Loucy (cell line): ENCODE data around the gene UTF1.

Source experiments
- H2AFZ ChIP-seq: fragments of 200-600 bp; sonication (generic); 2 replicates; pipeline ENCODE4 v1.6.0; 2016; ENCODE audit warnings: antibody characterized with exemption, mild to moderate bottlenecking, low read length, moderate library complexity
- H3F3A ChIP-seq: fragments of 200-600 bp; 2 replicates; pipeline ENCODE4 v1.6.0; 2016; ENCODE audit warnings: antibody characterized with exemption, low read depth, mild to moderate bottlenecking
- H3K27me3 ChIP-seq: fragments of 200-600 bp; sonication (generic); 2 replicates; pipeline ENCODE4 v1.6.1; 2014; ENCODE audit warnings: low read length, mild to moderate bottlenecking; ENCODE audit not compliant: insufficient read depth, poor library complexity, severe bottlenecking
- H3K36me3 ChIP-seq: fragments of 200-600 bp; sonication (generic); 2 replicates; pipeline ENCODE4 v1.6.1; 2016; ENCODE audit warnings: low read length; ENCODE audit not compliant: insufficient read depth
- H3K4me1 ChIP-seq: fragments of 200-600 bp; sonication (generic); 2 replicates; pipeline ENCODE4 v1.5.1; 2014; ENCODE audit warnings: low read length, mild to moderate bottlenecking; ENCODE audit not compliant: insufficient read depth, poor library complexity, severe bottlenecking
- H3K4me2 ChIP-seq: fragments of 200-600 bp; sonication (generic); 2 replicates; pipeline ENCODE4 v1.6.0; 2014; ENCODE audit warnings: antibody characterized with exemption, low read length, low read depth, mild to moderate bottlenecking; ENCODE audit not compliant: poor library complexity, severe bottlenecking
- H3K4me3 ChIP-seq: fragments of 200-600 bp; sonication (generic); 2 replicates; pipeline ENCODE4 v1.5.1; 2014; ENCODE audit warnings: low read length, mild to moderate bottlenecking, mixed read lengths; ENCODE audit not compliant: poor library complexity, severe bottlenecking
- H3K79me2 ChIP-seq: fragments of 200-600 bp; sonication (generic); 2 replicates; pipeline ENCODE4 v1.6.1; 2014; ENCODE audit warnings: low read length; ENCODE audit not compliant: insufficient read depth
- H3K9ac ChIP-seq: fragments of 200-600 bp; sonication (generic); 2 replicates; pipeline ENCODE4 v1.6.0; 2014; ENCODE audit warnings: mild to moderate bottlenecking, low read depth, low read length, moderate library complexity; ENCODE audit not compliant: poor library complexity, severe bottlenecking
- H3K9me2 ChIP-seq: fragments of 200-600 bp; sonication (generic); replicated peaks from 2 replicates; pipeline ENCODE4 v1.6.1; 2016; ENCODE audit warnings: low read depth, low read length, mixed read lengths
- H3K9me3 ChIP-seq: fragments of 200-600 bp; sonication (generic); 2 replicates; pipeline ENCODE4 v1.6.1; 2014; ENCODE audit warnings: mild to moderate bottlenecking, antibody characterized with exemption, low read length, low read depth; ENCODE audit not compliant: insufficient read depth
- H4K20me1 ChIP-seq: fragments of 200-600 bp; sonication (generic); 2 replicates; pipeline ENCODE4 v1.6.0; 2014; ENCODE audit warnings: antibody characterized with exemption, low read length, mild to moderate bottlenecking; ENCODE audit not compliant: insufficient read depth, poor library complexity, severe bottlenecking
- EZH2phosphoT487 ChIP-seq: fragments of 200-600 bp; IDR thresholded peaks from 2 replicates; pipeline ENCODE4 v1.6.1; 2018; ENCODE audit warnings: antibody characterized with exemption, mild to moderate bottlenecking, moderate library complexity, borderline replicate concordance
- TF ChIP-seq, protein P1 (sequence below): fragments of 200-600 bp; sonication (generic); conservative IDR thresholded peaks from 2 replicates; pipeline ENCODE4 v1.5.1; 2014; ENCODE audit warnings: mild to moderate bottlenecking, antibody characterized with exemption, low read length

The UTF1 gene

DNA sequence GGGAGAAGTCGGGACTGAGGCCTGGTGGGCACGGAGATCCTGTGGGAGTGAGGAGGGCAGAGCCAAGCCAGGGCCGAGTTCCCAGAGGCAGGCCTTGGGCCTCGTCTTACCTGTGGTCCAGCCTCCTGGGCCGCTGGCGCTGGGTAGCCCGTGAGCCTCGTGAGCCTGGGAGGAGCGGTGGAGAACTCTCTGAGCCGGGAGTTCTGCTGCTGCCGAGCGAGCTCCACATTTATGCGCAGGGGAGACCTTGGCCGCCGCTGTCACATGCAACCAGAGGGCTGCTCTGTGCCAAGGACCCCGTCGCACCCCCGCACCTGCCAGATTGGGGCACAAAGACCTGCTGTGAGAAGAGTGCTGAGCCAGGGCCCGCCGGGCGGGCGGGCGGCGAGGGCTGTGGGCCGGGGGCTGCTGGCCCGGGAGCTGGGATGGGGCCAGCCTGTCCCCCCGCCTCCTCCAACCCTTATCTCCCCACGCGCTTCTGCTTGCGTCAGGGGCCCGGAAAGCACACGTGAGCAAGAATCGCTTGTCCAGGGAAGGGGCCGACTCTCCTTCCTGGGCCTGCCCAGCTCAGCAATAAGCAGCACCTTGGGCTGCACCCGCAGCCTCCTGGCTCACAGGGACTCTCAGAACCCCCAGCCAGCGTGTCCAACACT lies 17.8 kb downstream of the UTF1 start:
- Histone ChIP-seq H3K79me2 (no peaks in the 10 kb centered on the region), H3K9me3 (no peaks in the 10 kb centered on the region), H3K4me3 (no peak overlapping the region), H4K20me1 (no peaks in the 10 kb centered on the region), H3K9ac (no peak overlapping the region), H2AFZ (no peak overlapping the region), H3K36me3 (no peaks in the 10 kb centered on the region), H3F3A (no peaks in the 10 kb centered on the region), H3K9me2 (no peaks in the 10 kb centered on the region), H3K4me1 (peaks cover 4% of the 10 kb centered on the region), H3K27me3 (no peaks in the 10 kb centered on the region), H3K4me2 (no peak overlapping the region)
- TF ChIP-seq, protein P1, sequence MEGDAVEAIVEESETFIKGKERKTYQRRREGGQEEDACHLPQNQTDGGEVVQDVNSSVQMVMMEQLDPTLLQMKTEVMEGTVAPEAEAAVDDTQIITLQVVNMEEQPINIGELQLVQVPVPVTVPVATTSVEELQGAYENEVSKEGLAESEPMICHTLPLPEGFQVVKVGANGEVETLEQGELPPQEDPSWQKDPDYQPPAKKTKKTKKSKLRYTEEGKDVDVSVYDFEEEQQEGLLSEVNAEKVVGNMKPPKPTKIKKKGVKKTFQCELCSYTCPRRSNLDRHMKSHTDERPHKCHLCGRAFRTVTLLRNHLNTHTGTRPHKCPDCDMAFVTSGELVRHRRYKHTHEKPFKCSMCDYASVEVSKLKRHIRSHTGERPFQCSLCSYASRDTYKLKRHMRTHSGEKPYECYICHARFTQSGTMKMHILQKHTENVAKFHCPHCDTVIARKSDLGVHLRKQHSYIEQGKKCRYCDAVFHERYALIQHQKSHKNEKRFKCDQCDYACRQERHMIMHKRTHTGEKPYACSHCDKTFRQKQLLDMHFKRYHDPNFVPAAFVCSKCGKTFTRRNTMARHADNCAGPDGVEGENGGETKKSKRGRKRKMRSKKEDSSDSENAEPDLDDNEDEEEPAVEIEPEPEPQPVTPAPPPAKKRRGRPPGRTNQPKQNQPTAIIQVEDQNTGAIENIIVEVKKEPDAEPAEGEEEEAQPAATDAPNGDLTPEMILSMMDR = no peak
- TF ChIP-seq EZH2phosphoT487 = no peak

DNA sequence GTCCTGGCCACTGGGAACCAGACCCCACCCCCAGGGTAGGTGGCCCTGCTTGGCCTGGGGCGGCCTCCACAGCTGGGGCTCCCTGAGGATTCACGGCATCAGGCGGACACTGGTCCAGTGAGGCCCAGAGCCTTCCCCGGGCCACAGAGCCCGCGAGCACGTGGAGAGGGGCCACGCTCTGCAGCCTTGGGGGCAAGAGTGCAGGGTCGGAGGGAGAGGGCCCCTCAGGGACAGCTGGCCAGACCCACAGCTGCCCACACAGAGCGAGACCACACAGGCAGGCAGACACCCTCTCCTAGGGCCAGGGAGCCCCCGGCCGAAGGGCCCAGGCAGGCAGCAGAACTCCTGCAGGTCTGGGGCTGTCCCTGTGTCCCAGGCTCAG lies 18.3 kb downstream of the UTF1 start:
- H3K9me2 ChIP-seq = no peaks in the 10 kb centered on the region
- H3K4me1 ChIP-seq = peaks cover 4% of the 10 kb centered on the region
- no peak overlapping the region for H3K4me2 ChIP-seq
- H3K4me3 ChIP-seq = no peak overlapping the region
- H4K20me1 ChIP-seq = no peaks in the 10 kb centered on the region
- H3K36me3 ChIP-seq = no peaks in the 10 kb centered on the region
- no peaks in the 10 kb centered on the region for H3K9me3 ChIP-seq
- no peaks in the 10 kb centered on the region for H3K27me3 ChIP-seq
- no peak overlapping the region for H2AFZ ChIP-seq
- H3K9ac ChIP-seq = no peak overlapping the region
- H3K79me2 ChIP-seq = no peaks in the 10 kb centered on the region
- H3F3A ChIP-seq = no peaks in the 10 kb centered on the region
- no peak for TF ChIP-seq EZH2phosphoT487
- TF ChIP-seq, protein P1 = no peak

DNA sequence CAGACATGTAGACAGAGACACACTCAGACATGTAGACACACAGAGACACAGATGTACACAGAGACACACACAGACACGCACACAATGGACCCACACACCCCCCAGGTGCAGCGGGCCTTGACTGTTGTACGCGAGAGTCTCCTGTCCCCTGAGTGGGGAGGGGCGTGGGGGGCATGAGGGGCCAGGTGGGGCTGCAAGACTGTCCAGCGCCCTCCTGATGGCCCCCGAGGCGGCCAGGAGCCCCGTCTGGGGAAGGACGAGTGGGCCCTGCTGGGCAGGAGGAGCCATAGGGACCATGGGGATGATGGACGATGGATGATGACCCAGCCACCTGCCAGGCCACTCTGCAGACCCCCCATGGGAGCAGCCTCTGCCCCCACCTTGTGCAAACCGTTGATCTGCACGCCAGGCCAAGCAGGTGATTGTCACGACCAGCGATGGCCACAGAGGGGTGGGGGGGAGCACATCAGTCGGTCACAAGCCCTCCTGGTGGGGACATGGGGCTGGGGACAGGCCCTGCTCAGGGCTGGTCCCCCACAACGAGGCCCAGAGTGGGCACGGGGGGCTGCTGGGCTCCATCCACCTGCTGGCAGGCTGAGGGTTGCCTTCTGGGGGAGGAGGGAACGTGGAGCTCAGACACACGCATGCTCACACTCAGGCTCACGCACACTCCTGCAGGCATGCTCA lies 19.2 kb downstream of the UTF1 start:
- Histone ChIP-seq H3K4me2 (no peak overlapping the region), H3K36me3 (no peaks in the 10 kb centered on the region), H3K4me1 (peaks cover 4% of the 10 kb centered on the region), H3K79me2 (no peaks in the 10 kb centered on the region), H3K9ac (no peak overlapping the region), H4K20me1 (no peaks in the 10 kb centered on the region), H3K4me3 (no peak overlapping the region), H3K27me3 (no peaks in the 10 kb centered on the region), H3K9me3 (no peaks in the 10 kb centered on the region), H2AFZ (no peak overlapping the region), H3K9me2 (no peaks in the 10 kb centered on the region), H3F3A (no peaks in the 10 kb centered on the region)
- TF ChIP-seq, protein P1 = no peak; the same call in 1 of the 2 replicates
- no peak for TF ChIP-seq EZH2phosphoT487
